HG03103 (cell line): ENCODE measurements around the gene LRFN2.

Source experiments
- ATAC-seq: cut with Tn5 transposase; IDR thresholded peaks from one replicate; pipeline ENCODE4 v1.9.1; 2021; ENCODE audit warnings: low read depth; ENCODE audit not compliant: unreplicated experiment

The LRFN2 gene

GRCh38 chr6:40588070-40588384 lies 863 bp upstream of the LRFN2 start:
- ATAC-seq: no peak

GRCh38 chr6:40586369-40587201 lies 579 bp downstream of the LRFN2 start:
- no peak for ATAC-seq

- no peak for ATAC-seq
Observed at GRCh38 chr6:40585651-40586269, 1.4 kb downstream of the LRFN2 start.

GRCh38 chr6:40585223-40585622 lies 1.9 kb downstream of the LRFN2 start:
- no peak for ATAC-seq

- no peak for ATAC-seq
Observed at GRCh38 chr6:40584741-40585140, 2.4 kb downstream of the LRFN2 start.

- ATAC-seq: no peak
Observed at GRCh38 chr6:40583709-40584108, 3.5 kb downstream of the LRFN2 start.

- ATAC-seq: no peak
Observed at GRCh38 chr6:40582892-40583291, 4.3 kb downstream of the LRFN2 start.

GRCh38 chr6:40579101-40579500 lies 8.1 kb downstream of the LRFN2 start:
- no peak for ATAC-seq

GRCh38 chr6:40577672-40578071 lies 9.5 kb downstream of the LRFN2 start:
- no peak for ATAC-seq

- no peak for ATAC-seq
Observed at GRCh38 chr6:40573221-40573620, 13.9 kb downstream of the LRFN2 start.

- no peak for ATAC-seq
Observed at GRCh38 chr6:40569162-40569910, 17.8 kb downstream of the LRFN2 start.

GRCh38 chr6:40568062-40568708 lies 19.0 kb downstream of the LRFN2 start:
- no peak for ATAC-seq

- no peak for ATAC-seq
Observed at GRCh38 chr6:40563111-40563510, 24.1 kb downstream of the LRFN2 start.

GRCh38 chr6:40559056-40559455 lies 28.1 kb downstream of the LRFN2 start:
- no peak for ATAC-seq

- no peak for ATAC-seq
Observed at GRCh38 chr6:40558102-40558501, 29.1 kb downstream of the LRFN2 start.

GRCh38 chr6:40556881-40557280 lies 30.3 kb downstream of the LRFN2 start:
- no peak for ATAC-seq

GRCh38 chr6:40556023-40556422 lies 31.1 kb downstream of the LRFN2 start:
- ATAC-seq: no peak

GRCh38 chr6:40555092-40555491 lies 32.1 kb downstream of the LRFN2 start:
- ATAC-seq: no peak

- ATAC-seq: no peak
Observed at GRCh38 chr6:40552941-40553340, 34.2 kb downstream of the LRFN2 start.

- no peak for ATAC-seq
Observed at GRCh38 chr6:40551966-40552505, 35.1 kb downstream of the LRFN2 start.
